HG03378 (cell line): Measurements from ENCODE around the gene PAFAH1B1.
A peak's percentile ranks its signal among the peaks of the same experiment; 100 is the strongest.

Experiments
- ATAC-seq: cut with Tn5 transposase; IDR thresholded peaks from one replicate; pipeline ENCODE4 v1.9.1; 2021; ENCODE audit warnings: mild to moderate bottlenecking, moderate library complexity; ENCODE audit not compliant: unreplicated experiment

The PAFAH1B1 gene

GRCh38 chr17:2701161-2701995 lies 107.9 kb downstream of the PAFAH1B1 start:
- no peak for ATAC-seq

GRCh38 chr17:2701996-2702741 lies 108.7 kb downstream of the PAFAH1B1 start:
- no peak for ATAC-seq

- ATAC-seq, result no peak
These were observed 109.7 kb downstream of the PAFAH1B1 start for GRCh38 chr17:2703181-2703580.

- no peak for ATAC-seq
These were observed 110.2 kb downstream of the PAFAH1B1 start for GRCh38 chr17:2703606-2704005.

GRCh38 chr17:2704031-2704889 lies 110.8 kb downstream of the PAFAH1B1 start:
- ATAC-seq, result no peak

- ATAC-seq, result no peak
These were observed 111.4 kb downstream of the PAFAH1B1 start for GRCh38 chr17:2704890-2705248.

GRCh38 chr17:2705263-2705662 lies 111.8 kb downstream of the PAFAH1B1 start:
- no peak for ATAC-seq

GRCh38 chr17:2705888-2706795 lies 112.7 kb downstream of the PAFAH1B1 start:
- ATAC-seq, result no peak

GRCh38 chr17:2706911-2707510 lies 113.6 kb downstream of the PAFAH1B1 start:
- ATAC-seq, result no peak

GRCh38 chr17:2707721-2708584 lies 114.5 kb downstream of the PAFAH1B1 start:
- no peak for ATAC-seq

- ATAC-seq, result no peak
These were observed 115.2 kb downstream of the PAFAH1B1 start for GRCh38 chr17:2708585-2709182.

GRCh38 chr17:2709183-2709661 lies 115.8 kb downstream of the PAFAH1B1 start:
- ATAC-seq, result no peak

- ATAC-seq, result no peak
These were observed 116.8 kb downstream of the PAFAH1B1 start for GRCh38 chr17:2710071-2710802.

GRCh38 chr17:2710803-2711607 lies 117.6 kb downstream of the PAFAH1B1 start:
- ATAC-seq, result peak; percentile 17

- ATAC-seq, result peak; percentile 61
These were observed 118.3 kb downstream of the PAFAH1B1 start, which contains the start of gene CLUH for GRCh38 chr17:2711608-2712299. TSS of gene CLUH (minus strand) at chr17:2711764. CDS start at chr17:2711661, 103 bp downstream.
